K562 (cell line): ENCODE measurements around the gene EIF4E. TPM values are rescaled to one million over a fixed set of nuclear protein-coding genes. Genes with fewer than 3 reads are reported as not detected.

ENCODE experiments used
- ATAC-seq: fragments of 200-7000 bp; cut with Tn5 transposase; 3 replicates; pipeline ENCODE4 v1.9.1; 2020; ENCODE audit warnings: moderate library complexity
- BruUV-seq: library from RNA; stranded (reverse); fragments of 400-500 nt; replicated peaks from 2 replicates; lab custom pipeline; 2021; lab: Mats Ljungman, UMichigan
- CTCF ChIA-PET: fragments of 300-600 bp; formaldehyde crosslinking; extraction: SDS; loops from one replicate; lab custom pipeline; 2021; ENCODE audit warnings: low intra/inter-chr PET ratio; lab: Yijun Ruan, JAX
- POLR2A ChIA-PET: fragments of 300-600, 350-650 bp; sonication (Branson Sonifier 250); formaldehyde crosslinking; extraction: SDS; loops from one replicate; lab custom pipeline; 2021; ENCODE audit warnings: antibody characterized with exemption, inconsistent platforms; lab: Yijun Ruan, JAX
- DNase-seq, 4 experiments: peaks; one replicate each; pipeline versions ENCODE4 v3.0.0 to v3.0.0-alpha.2; 2011 to 2018; ENCODE audit warnings: low spot score in 3 of 4, mixed read lengths in 3 of 4; ENCODE audit errors: extremely low read depth in 1 of 4
- FAIRE-seq: peaks from 2 replicates; lab custom pipeline; 2011; peaks lifted over from hg19 to GRCh38; lab: Jason Lieb, UNC
- H2AFZ ChIP-seq: 2 replicates; pipeline ENCODE4 v1.6.0; 2011; ENCODE audit warnings: low read depth, low read length, control low read depth, inconsistent platforms
- H3K27ac ChIP-seq: fragments of 200-600 bp; 3 replicates; pipeline ENCODE4 v1.8.0; 2011; ENCODE audit warnings: low read depth, mild to moderate bottlenecking, control low read depth, inconsistent platforms, low read length, moderate library complexity, mixed read lengths; ENCODE audit errors: extremely low read depth
- H3K27me3 ChIP-seq, 2 experiments: fragments of 300-600 bp in 1 of 2; 2 replicates in 1 of 2; 3 replicates in 1 of 2; pipeline versions ENCODE4 v1.6.0 to v1.8.0; 2011; ENCODE audit warnings: inconsistent platforms in 2 of 2, low read length in 2 of 2, mild to moderate bottlenecking in 1 of 2, mixed read lengths in 1 of 2, moderate library complexity in 1 of 2; ENCODE audit not compliant: control insufficient read depth in 2 of 2, insufficient read depth in 2 of 2
- H3K36me3 ChIP-seq: fragments of 300-600 bp; 3 replicates; pipeline ENCODE4 v1.8.0; 2011; ENCODE audit warnings: mild to moderate bottlenecking, low read length, inconsistent platforms; ENCODE audit not compliant: control insufficient read depth, insufficient read depth
- H3K4me1 ChIP-seq, 2 experiments: fragments of 200-600 bp in 1 of 2; replicated peaks in 1 of 2; 2 replicates in 1 of 2; 3 replicates in 1 of 2; pipeline versions ENCODE4 v1.5.1 to v1.8.0; 2011; ENCODE audit warnings: inconsistent platforms in 2 of 2, low read length in 2 of 2, mild to moderate bottlenecking in 1 of 2, mixed read lengths in 1 of 2, moderate library complexity in 1 of 2; ENCODE audit not compliant: control insufficient read depth in 2 of 2, insufficient read depth in 2 of 2
- H3K4me2 ChIP-seq: 2 replicates; pipeline ENCODE4 v1.6.1; 2011; ENCODE audit warnings: low read length, control low read depth, inconsistent platforms, mixed read lengths; ENCODE audit not compliant: insufficient read depth
- H3K4me3 ChIP-seq: fragments of 200-600 bp; sonication (generic), shearing (Covaris generic); 2 replicates; pipeline ENCODE4 v1.5.1; 2016; ENCODE audit warnings: control low read depth, inconsistent platforms
- H3K79me2 ChIP-seq: fragments of 200-600 bp; 3 replicates; pipeline ENCODE4 v1.8.0; 2011; ENCODE audit warnings: low read length, inconsistent platforms; ENCODE audit not compliant: control insufficient read depth, insufficient read depth
- H3K9ac ChIP-seq, 2 experiments: 2 replicates each; pipeline versions ENCODE4 v1.6.0 to v1.6.1; 2011; ENCODE audit warnings: low read depth in 2 of 2, low read length in 2 of 2, control low read depth in 1 of 2, inconsistent platforms in 1 of 2, mild to moderate bottlenecking in 1 of 2, mixed read lengths in 1 of 2; ENCODE audit not compliant: insufficient read depth in 1 of 2
- H3K9me1 ChIP-seq: one replicate; pipeline ENCODE4 v1.6.0; 2011; ENCODE audit warnings: inconsistent platforms, mild to moderate bottlenecking, low read length, moderate library complexity; ENCODE audit not compliant: control insufficient read depth, insufficient read depth
- H3K9me3 ChIP-seq: replicated peaks from 2 replicates; pipeline ENCODE4 v1.5.1; 2011; ENCODE audit warnings: low read depth, low read length, inconsistent platforms; ENCODE audit not compliant: control insufficient read depth, insufficient read depth
- H4K20me1 ChIP-seq: replicated peaks from 2 replicates; pipeline ENCODE4 v1.6.1; 2011; ENCODE audit warnings: low read length, inconsistent platforms, mixed read lengths; ENCODE audit not compliant: control insufficient read depth, insufficient read depth
- DDX20 ChIP-seq: fragments of 450-650 bp; IDR thresholded peaks from 2 replicates; pipeline ENCODE4 v1.6.1; 2016; ENCODE audit warnings: missing genetic modification characterization, low read depth, mild to moderate bottlenecking, missing compliant biosample characterization, moderate library complexity
- GMEB1 ChIP-seq: fragments of 250-450 bp; sonication (Bioruptor Pico); IDR thresholded peaks from 2 replicates; pipeline ENCODE4 v1.4.0; 2020; ENCODE audit warnings: mild to moderate bottlenecking
- KLF16 ChIP-seq: IDR thresholded peaks from 2 replicates; pipeline ENCODE4 v1.6.1; 2016; ENCODE audit warnings: antibody characterized with exemption
- MYC ChIP-seq, 2 experiments: fragments of 250-450 bp in 1 of 2; sonication (Bioruptor Pico) in 1 of 2; IDR thresholded peaks; 2 replicates each; pipeline versions ENCODE4 v1.5.1 to v1.6.1; 2012 to 2021; ENCODE audit warnings: low read depth in 2 of 2, borderline replicate concordance in 1 of 2, improper control_type of control experiment in 1 of 2, low read length in 1 of 2, mild to moderate bottlenecking in 1 of 2, moderate library complexity in 1 of 2
- NCOA4 ChIP-seq: fragments of 450-650 bp; IDR thresholded peaks from 2 replicates; pipeline ENCODE4 v1.6.1; 2018; ENCODE audit warnings: mild to moderate bottlenecking; ENCODE audit not compliant: partially characterized antibody
- NEUROD1 ChIP-seq: fragments of 150-350 bp; IDR thresholded peaks from 2 replicates; pipeline ENCODE4 v1.6.1; 2014; ENCODE audit warnings: borderline replicate concordance, low read length, low read depth; ENCODE audit not compliant: partially characterized antibody
- SLC30A9 ChIP-seq: fragments of 250-450 bp; sonication (Bioruptor Pico); IDR thresholded peaks from 2 replicates; pipeline ENCODE4 v1.8.0; 2022; ENCODE audit warnings: mild to moderate bottlenecking, moderate library complexity
- TCF15 ChIP-seq: fragments of 250-450 bp; sonication (Bioruptor Pico); IDR thresholded peaks from 2 replicates; pipeline ENCODE4 v1.8.0; 2022; ENCODE audit warnings: moderate library complexity, mild to moderate bottlenecking, inconsistent platforms
- ZNF121 ChIP-seq: sonication (generic); formaldehyde crosslinking; conservative IDR thresholded peaks from 2 replicates; pipeline ENCODE4 v1.8.0; 2022; ENCODE audit warnings: missing genetic modification reagents
- ZNF175 ChIP-seq: fragments of 200-800 bp; sonication (Bioruptor generic); IDR thresholded peaks from 2 replicates; pipeline ENCODE4 v1.6.1; 2016; ENCODE audit warnings: low read depth, mild to moderate bottlenecking, missing genetic modification characterization, missing compliant biosample characterization
- WGBS: fragments of 100-300 bp; shearing (Covaris generic); methylation state at CpG from one replicate; pipeline ENCODE4 v1.1.6; 2016; ENCODE audit warnings: low coverage, mixed read lengths; ENCODE audit not compliant: insufficient coverage; ENCODE audit errors: missing lambda C conversion rate; 5-methylcytosine and 5-hydroxymethylcytosine counted together
- in situ Hi-C: fragments of 300-500 bp; cut with MboI; formaldehyde crosslinking; loops from 4 replicates; pipeline ENCODE4 v1.15.0; 2018; ENCODE audit warnings: inconsistent platforms, mixed read lengths
- intact Hi-C: fragments of 100-400 bp; cut with micrococcal nuclease; formaldehyde crosslinking; loops from 2 replicates; pipeline ENCODE4 v1.14.2; 2022
- polyA plus RNA-seq, 8 experiments: library from polyadenylated mRNA; depleted of rRNA in 4 of 8; stranded (reverse) in 5 of 8; unstranded in 3 of 8; fragments of >200 nt; fragmentation: Nextera tagmentation in 2 of 8; fragmentation: Illumina TruSeq in 1 of 8; extraction: Ambion mirVana in 2 of 8; extraction: Trizol in 1 of 8; gene quantifications; 2 replicates each; pipeline versions ENCODE4 v1.2.1 to v1.2.3, GENCODE V29; 2011 to 2014; ENCODE audit warnings: inconsistent platforms in 1 of 8, missing spikeins in 1 of 8
- total RNA-seq, 7 experiments: library from RNA; depleted of rRNA in 6 of 7; stranded (reverse); fragments of >200 nt in 6 of 7; fragmentation: Illumina TruSeq in 2 of 7; extraction: Trizol in 2 of 7; gene quantifications; 2 replicates each; pipeline versions ENCODE4 v1.2.1 to v1.2.3, GENCODE V29; 2011 to 2021; ENCODE audit warnings: low replicate concordance in 1 of 7
- TF ChIP-seq, protein P1 (sequence below): fragments of 450-650 bp; IDR thresholded peaks from 2 replicates; pipeline ENCODE4 v1.7.1; 2018; ENCODE audit warnings: mild to moderate bottlenecking, low read depth; ENCODE audit not compliant: partially characterized antibody

The EIF4E gene
- total and polyA plus RNA-seq, 9 of the 15 experiments (the other 6 are each of a cell fraction or from before 2014, with no cell fraction given): 164 to 489 (median 179) TPM

DNA sequence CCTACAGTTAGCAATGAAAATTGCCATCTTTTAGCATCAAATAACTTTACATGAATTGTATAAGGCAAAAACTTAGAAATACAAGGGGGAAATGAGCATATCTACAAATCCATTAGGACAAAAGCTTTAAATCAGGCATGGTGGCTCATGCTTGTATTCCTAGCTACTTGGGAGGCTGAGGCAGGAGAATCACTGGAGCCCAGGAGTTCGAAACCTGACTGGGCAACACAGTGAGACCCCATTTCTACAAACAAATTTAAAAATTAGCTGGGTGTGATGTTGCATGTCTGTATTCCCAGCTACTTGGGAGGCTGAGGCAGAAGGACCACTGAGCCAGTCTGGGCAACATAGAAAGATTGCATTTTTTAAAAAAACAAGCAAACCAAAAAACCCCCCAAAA lies 61.3 kb downstream of the EIF4E start:
- in situ Hi-C loops (no loop called here), intact Hi-C loops (no loop called here)
- TF ChIP-seq ZNF121: peak; percentile 82
- no peak for TF ChIP-seq KLF16
- Histone ChIP-seq H3K27ac (no peak overlapping the region), H3K27me3 (no peaks in the 10 kb centered on the region), H3K79me2 (no peaks in the 10 kb centered on the region), H3K4me1 (peaks cover 3 to 5% of the 10 kb centered on the region in 2 experiments; a peak in 3 of 5 replicates), H3K36me3 (no peaks in the 10 kb centered on the region), H4K20me1 (no peaks in the 10 kb centered on the region), H3K9me1 (no peaks in the 10 kb centered on the region), H3K9me3 (no peaks in the 10 kb centered on the region), H3K4me2 (no peak overlapping the region), H2AFZ (no peak overlapping the region), H3K9ac (no peak overlapping the region), H3K4me3 (no peak overlapping the region)
- POLR2A ChIA-PET: no interaction called here
- ATAC-seq (no peak), DNase-seq (no peak), FAIRE-seq (no peak)
- BruUV-seq: no TSS peak
- CTCF ChIA-PET: no interaction called here
- WGBS: 80% methylated on average over 1 of the region's 1 CpG

DNA sequence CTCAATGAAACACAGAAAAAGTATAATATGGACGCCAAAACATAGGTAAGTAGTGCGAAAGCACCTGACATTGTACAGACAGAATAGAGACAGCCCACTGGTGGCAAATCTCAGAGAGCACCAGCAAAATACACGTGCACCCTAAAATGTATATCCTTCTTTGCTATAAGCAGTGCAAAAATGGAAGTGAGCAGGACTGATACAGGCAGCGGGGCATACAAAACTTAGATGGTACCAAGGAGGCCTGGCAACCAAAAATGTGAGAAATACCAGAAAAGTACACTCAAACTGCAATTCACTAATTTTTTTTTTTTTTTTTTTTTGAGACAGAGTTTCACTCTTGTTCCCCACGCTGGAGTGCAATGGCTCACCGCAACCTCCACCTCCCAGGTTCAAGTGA lies 63.9 kb downstream of the EIF4E start:
- ATAC-seq (no peak), DNase-seq (no peak), FAIRE-seq (no peak)
- intact Hi-C loops: no loop called here
- ChIA-PET POLR2A (interaction anchor here (1.0 kb wide), 1 partner anchor 53 kb away, joined by 3 read pairs; no protein-coding TSS in a partner anchor), CTCF (no interaction called here)
- Histone ChIP-seq H3K4me3 (no peak overlapping the region), H3K79me2 (no peaks in the 10 kb centered on the region), H2AFZ (peak overlapping the region; percentile 88), H3K9me1 (no peaks in the 10 kb centered on the region), H3K9ac (no peak overlapping the region), H3K36me3 (no peaks in the 10 kb centered on the region), H3K4me2 (no peak overlapping the region), H3K4me1 (peaks cover 6 to 26% of the 10 kb centered on the region in 2 experiments; a peak in 3 of 5 replicates), H3K9me3 (no peaks in the 10 kb centered on the region), H3K27ac (peak overlapping the region; percentile 37; the same call in 1 of the 3 replicates), H3K27me3 (no peaks in the 10 kb centered on the region), H4K20me1 (no peaks in the 10 kb centered on the region)
- in situ Hi-C loops: no loop called here
- BruUV-seq: no TSS peak
- WGBS: 90% methylated on average over 6 of the region's 6 CpGs
- TF ChIP-seq DDX20 (tag) (no peak), NEUROD1 (no peak), TCF15 (CRISPR knock-in tag) (no peak), MYC (IDR thresholded peaks at IDR 0.05; ENCODE audit: low read depth, low read length) (no peak), MYC (CRISPR knock-in tag; IDR thresholded peaks at IDR 0.05; ENCODE audit: borderline replicate concordance, low read depth) (no peak), NCOA4 (no peak), GMEB1 (CRISPR knock-in tag) (no peak), SLC30A9 (CRISPR knock-in tag) (no peak), ZNF175 (CRISPR knock-in tag) (no peak)
- TF ChIP-seq, protein P1, sequence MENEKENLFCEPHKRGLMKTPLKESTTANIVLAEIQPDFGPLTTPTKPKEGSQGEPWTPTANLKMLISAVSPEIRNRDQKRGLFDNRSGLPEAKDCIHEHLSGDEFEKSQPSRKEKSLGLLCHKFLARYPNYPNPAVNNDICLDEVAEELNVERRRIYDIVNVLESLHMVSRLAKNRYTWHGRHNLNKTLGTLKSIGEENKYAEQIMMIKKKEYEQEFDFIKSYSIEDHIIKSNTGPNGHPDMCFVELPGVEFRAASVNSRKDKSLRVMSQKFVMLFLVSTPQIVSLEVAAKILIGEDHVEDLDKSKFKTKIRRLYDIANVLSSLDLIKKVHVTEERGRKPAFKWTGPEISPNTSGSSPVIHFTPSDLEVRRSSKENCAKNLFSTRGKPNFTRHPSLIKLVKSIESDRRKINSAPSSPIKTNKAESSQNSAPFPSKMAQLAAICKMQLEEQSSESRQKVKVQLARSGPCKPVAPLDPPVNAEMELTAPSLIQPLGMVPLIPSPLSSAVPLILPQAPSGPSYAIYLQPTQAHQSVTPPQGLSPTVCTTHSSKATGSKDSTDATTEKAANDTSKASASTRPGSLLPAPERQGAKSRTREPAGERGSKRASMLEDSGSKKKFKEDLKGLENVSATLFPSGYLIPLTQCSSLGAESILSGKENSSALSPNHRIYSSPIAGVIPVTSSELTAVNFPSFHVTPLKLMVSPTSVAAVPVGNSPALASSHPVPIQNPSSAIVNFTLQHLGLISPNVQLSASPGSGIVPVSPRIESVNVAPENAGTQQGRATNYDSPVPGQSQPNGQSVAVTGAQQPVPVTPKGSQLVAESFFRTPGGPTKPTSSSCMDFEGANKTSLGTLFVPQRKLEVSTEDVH: no peak
